Mucosa of descending colon (tissue), 3 donors: ENCODE data around the gene PAX8. TPM values are rescaled to one million over a fixed set of nuclear protein-coding genes. Genes with fewer than 3 reads are reported as not detected.
"Not testable (repeated sequence)": the region's sequence is repeated elsewhere in the genome, so short reads cannot be mapped to it uniquely, and the experiment has no call there.

Experiments
- ATAC-seq: fragments of 200-7000 bp; cut with Tn5 transposase; one replicate; pipeline ENCODE4 v1.9.1; 2020; ENCODE audit warnings: mild to moderate bottlenecking, moderate library complexity
- DNase-seq, 3 donors: peaks; one replicate each; pipeline ENCODE4 v3.0.0-alpha.2; 2020
- H3K36me3 ChIP-seq: fragments of 200-600 bp; one replicate; pipeline ENCODE4 v1.8.0; 2021; ENCODE audit warnings: low read depth, mild to moderate bottlenecking
- H3K4me1 ChIP-seq: fragments of 200-600 bp; one replicate; pipeline ENCODE4 v1.8.0; 2021; ENCODE audit warnings: low read depth, mild to moderate bottlenecking
- H3K4me3 ChIP-seq: fragments of 200-600 bp; one replicate; pipeline ENCODE4 v1.8.0; 2021; ENCODE audit warnings: mild to moderate bottlenecking
- H3K9me3 ChIP-seq: fragments of 200-600 bp; one replicate; pipeline ENCODE4 v1.8.0; 2021; ENCODE audit warnings: mild to moderate bottlenecking
- intact Hi-C, 2 donors: fragments of 100-400 bp; cut with DNase I in 1 of 2; cut with micrococcal nuclease in 1 of 2; formaldehyde crosslinking; loops; one replicate each; pipeline versions ENCODE4 v1.11.0 to v1.11.1; 2022; cut with DNase I, micrococcal nuclease
- total RNA-seq, 3 donors: library from RNA; stranded (reverse); fragmentation: NEBNext Ultra II Directional in 2 of 3; extraction: Animal tissue kit (Norgen Biotek cat#: 25700) in 2 of 3; gene quantifications; one replicate each; pipeline versions ENCODE4 v1.2.1 to v1.2.4, GENCODE V29; 2021 to 2023
- TF ChIP-seq, protein P1 (sequence below): fragments of 200-600 bp; IDR thresholded peaks from one replicate; pipeline ENCODE4 v1.8.0; 2022; ENCODE audit warnings: antibody characterized with exemption, mild to moderate bottlenecking
- donor health status: DM: no; HTN: no; CAD: no; lungs with moderate emphysema.
- donor health status: DM: no; HTN: no; CAD: no.
- donor health status: DM: no; HTN: yes; CAD: no.

Gene PAX8
- total RNA-seq, 3 donors from 2014 or later = 0.82 to 6.2 (median 4.8) TPM

DNA sequence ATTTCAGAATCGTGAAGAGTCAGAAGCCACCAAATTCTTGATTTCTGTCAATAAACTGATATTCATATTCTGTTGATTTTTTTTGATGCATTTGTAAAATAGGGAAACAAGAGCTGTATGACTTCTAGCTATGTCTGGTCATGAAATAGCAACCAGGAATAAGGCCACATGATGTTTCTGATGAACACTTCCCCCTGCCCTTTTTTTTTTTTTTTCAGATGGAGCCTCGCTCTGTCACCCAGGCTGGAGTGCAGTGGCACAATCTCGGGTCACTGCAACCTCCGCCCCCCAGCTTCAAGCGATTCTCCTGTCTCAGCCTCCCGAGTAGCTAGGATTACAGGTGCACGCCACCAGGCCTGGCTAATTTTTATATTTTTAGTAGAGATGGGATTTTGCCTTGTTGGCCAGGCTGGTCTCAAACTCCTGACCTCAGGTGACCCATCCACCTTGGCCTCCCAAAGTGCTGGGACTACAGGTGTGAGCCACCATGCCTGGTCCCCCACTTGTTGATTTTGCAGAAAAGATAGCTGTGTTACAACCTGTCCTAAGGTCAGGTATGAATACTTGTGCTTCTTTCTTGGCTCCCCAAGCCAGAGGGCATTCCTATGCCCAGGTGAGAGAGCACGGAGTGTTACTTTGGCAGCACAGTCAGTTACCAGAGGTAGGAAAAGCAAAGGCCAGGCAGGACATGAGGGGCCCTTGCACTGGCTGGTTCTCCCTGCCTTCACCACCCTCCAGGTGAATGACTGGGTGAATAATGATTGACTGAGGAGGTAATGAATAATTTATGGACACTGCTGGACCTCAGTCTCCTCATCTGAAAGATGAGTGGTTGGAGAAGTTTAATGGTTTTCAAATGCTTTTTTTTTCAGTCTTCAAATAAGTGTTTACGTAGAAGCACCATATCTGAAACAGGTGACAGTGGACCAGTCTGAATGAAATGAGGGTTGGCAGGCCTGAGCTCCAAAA lies 39.6 kb downstream of the PAX8 start:
- no peaks in the 10 kb centered on the region for H3K36me3 ChIP-seq
- H3K4me3 ChIP-seq = no peak overlapping the region
- H3K9me3 ChIP-seq = no peaks in the 10 kb centered on the region
- DNase-seq (no peak), ATAC-seq (no peak)
- TF ChIP-seq, protein P1, sequence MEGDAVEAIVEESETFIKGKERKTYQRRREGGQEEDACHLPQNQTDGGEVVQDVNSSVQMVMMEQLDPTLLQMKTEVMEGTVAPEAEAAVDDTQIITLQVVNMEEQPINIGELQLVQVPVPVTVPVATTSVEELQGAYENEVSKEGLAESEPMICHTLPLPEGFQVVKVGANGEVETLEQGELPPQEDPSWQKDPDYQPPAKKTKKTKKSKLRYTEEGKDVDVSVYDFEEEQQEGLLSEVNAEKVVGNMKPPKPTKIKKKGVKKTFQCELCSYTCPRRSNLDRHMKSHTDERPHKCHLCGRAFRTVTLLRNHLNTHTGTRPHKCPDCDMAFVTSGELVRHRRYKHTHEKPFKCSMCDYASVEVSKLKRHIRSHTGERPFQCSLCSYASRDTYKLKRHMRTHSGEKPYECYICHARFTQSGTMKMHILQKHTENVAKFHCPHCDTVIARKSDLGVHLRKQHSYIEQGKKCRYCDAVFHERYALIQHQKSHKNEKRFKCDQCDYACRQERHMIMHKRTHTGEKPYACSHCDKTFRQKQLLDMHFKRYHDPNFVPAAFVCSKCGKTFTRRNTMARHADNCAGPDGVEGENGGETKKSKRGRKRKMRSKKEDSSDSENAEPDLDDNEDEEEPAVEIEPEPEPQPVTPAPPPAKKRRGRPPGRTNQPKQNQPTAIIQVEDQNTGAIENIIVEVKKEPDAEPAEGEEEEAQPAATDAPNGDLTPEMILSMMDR = no peak
- H3K4me1 ChIP-seq = no peaks in the 10 kb centered on the region
- intact Hi-C loops = no loop called here

DNA sequence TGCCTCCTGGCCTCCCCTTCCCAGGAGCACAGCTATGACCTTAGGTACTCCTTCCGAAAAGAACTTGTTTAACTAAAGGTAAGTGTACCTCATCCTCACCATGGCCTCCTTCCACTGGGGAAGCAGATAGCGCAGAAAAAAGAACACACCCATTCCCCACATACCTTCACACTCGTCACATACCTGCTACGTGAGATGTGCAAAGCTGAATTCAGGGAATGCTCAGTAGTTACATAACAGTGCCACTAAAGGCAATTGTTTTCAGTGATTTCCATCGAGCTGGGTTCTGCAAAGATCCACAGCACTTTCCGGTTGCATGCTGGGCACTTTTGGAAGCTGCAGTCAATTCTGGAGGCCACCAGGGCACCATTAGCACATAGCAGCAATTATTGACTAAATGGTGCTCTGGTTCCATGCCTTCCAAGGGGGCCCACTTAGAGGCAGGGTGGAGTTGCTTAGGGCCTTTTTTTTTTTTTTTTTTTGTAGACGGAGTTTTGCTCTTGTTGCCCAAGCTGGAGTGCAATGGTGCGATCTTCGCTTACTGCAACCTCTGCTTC lies 41.0 kb downstream of the PAX8 start:
- DNase-seq (no peak), ATAC-seq (no peak)
- Histone ChIP-seq H3K9me3 (no peaks in the 10 kb centered on the region), H3K36me3 (no peaks in the 10 kb centered on the region), H3K4me1 (no peaks in the 10 kb centered on the region), H3K4me3 (no peak overlapping the region)
- TF ChIP-seq, protein P1 = no peak
- intact Hi-C loops = no loop called here

GRCh38 chr2:113236367-113237159 lies 42.2 kb downstream of the PAX8 start:
- Histone ChIP-seq H3K36me3 (no peaks in the 10 kb centered on the region), H3K4me1 (no peaks in the 10 kb centered on the region), H3K4me3 (no peak overlapping the region), H3K9me3 (no peaks in the 10 kb centered on the region)
- intact Hi-C loops = no loop called here
- ATAC-seq (peak; percentile 48), DNase-seq (no peak)
- TF ChIP-seq, protein P1 = no peak

GRCh38 chr2:113235347-113236226 lies 43.1 kb downstream of the PAX8 start:
- H3K36me3 ChIP-seq, H3K4me1 ChIP-seq, H3K4me3 ChIP-seq, intact Hi-C loops, H3K9me3 ChIP-seq: not testable (repeated sequence)
- DNase-seq (peak in 2 of 3 donors; percentile 59 to 77), ATAC-seq (peak; percentile 86)

- Histone ChIP-seq H3K4me1 (no peaks in the 10 kb centered on the region), H3K9me3 (no peaks in the 10 kb centered on the region), H3K4me3 (no peak overlapping the region), H3K36me3 (no peaks in the 10 kb centered on the region)
- TF ChIP-seq, protein P1 = no peak
- intact Hi-C loops = no loop called here
- ATAC-seq = no peak
- no peak for DNase-seq
Measured at GRCh38 chr2:113234721-113235346, 43.9 kb downstream of the PAX8 start.
